Pancreas (tissue), 10 donors: ENCODE measurements around the gene RB1. TPM values are rescaled to one million over a fixed set of nuclear protein-coding genes. Genes with fewer than 3 reads are reported as not detected.
"Not testable (repeated sequence)": the region's sequence is repeated elsewhere in the genome, so short reads cannot be mapped to it uniquely, and the experiment has no call there.

ENCODE experiments used
- ATAC-seq, 4 donors: fragments of 200-7000 bp; cut with Tn5 transposase; one replicate each; pipeline versions ENCODE4 v1.8.0 to v1.9.1; 2020; ENCODE audit warnings: mild to moderate bottlenecking in 4 of 4, moderate library complexity in 4 of 4
- DNase-seq, 6 donors: peaks; one replicate each; pipeline ENCODE4 v3.0.0-alpha.2; 2020
- FAIRE-seq: peaks from 2 replicates; lab custom pipeline; 2012; peaks lifted over from hg19 to GRCh38; lab: Jason Lieb, UNC
- H3K27ac ChIP-seq, 4 donors: fragments of 200-600 bp; sonication (generic); 1 replicate in 3 of 4; 2 replicates in 1 of 4; pipeline versions ENCODE4 v1.5.0 to v1.8.0; 2020
- H3K27me3 ChIP-seq, 4 donors: fragments of 200-600 bp; one replicate each; pipeline ENCODE4 v1.8.0; 2021
- H3K36me3 ChIP-seq, 3 donors: fragments of 200-600 bp; sonication (generic) in 1 of 3; one replicate each; pipeline versions ENCODE4 v1.5.0 to v1.8.0; 2020 to 2021
- H3K4me1 ChIP-seq, 3 donors: fragments of 200-600 bp; one replicate each; pipeline ENCODE4 v1.8.0; 2021
- H3K4me3 ChIP-seq, 4 donors: fragments of 200-600 bp; sonication (generic) in 2 of 4; one replicate each; pipeline versions ENCODE4 v1.5.0 to v1.8.0; 2020 to 2021
- H3K9me3 ChIP-seq, 4 donors: fragments of 200-600 bp; one replicate each; pipeline ENCODE4 v1.8.0; 2021
- WGBS, 2 donors: extraction: QIAGEN DNeasy Blood & Tissue Kit; methylation state at CpG; one replicate each; pipeline ENCODE4 v1.1.7; 2013; 5-methylcytosine and 5-hydroxymethylcytosine counted together
- intact Hi-C, 3 donors: fragments of 100-400 bp; cut with DNase I; formaldehyde crosslinking; loops; one replicate each; pipeline versions ENCODE4 v1.11.1 to v1.14.2; 2022
- polyA plus RNA-seq, 2 donors: library from polyadenylated mRNA; stranded (reverse); fragments of 200-250 nt; gene quantifications; one replicate each; pipeline ENCODE4 v1.2.3, GENCODE V29; 2013
- total RNA-seq, 6 donors: library from RNA; stranded (reverse); fragmentation: NEBNext Ultra II Directional in 4 of 6; extraction: Animal tissue kit (Norgen Biotek cat#: 25700) in 4 of 6; gene quantifications; one replicate each; pipeline versions ENCODE4 v1.2.1 to v1.2.4, GENCODE V29; 2021 to 2023
- TF ChIP-seq, protein P1 (sequence below), 4 donors: fragments of 200-600 bp; sonication (generic) in 3 of 4; IDR thresholded peaks; one replicate each; pipeline versions ENCODE4 v1.5.0 to v1.8.0; 2021; ENCODE audit warnings: antibody characterized with exemption in 4 of 4
- donor health status: healthy with polysubstance abuse.
- donor health status: DM: no; HTN: no; CAD: no; lungs with moderate emphysema.
- donor health status: DM: no; HTN: no; CAD: no.
- donor health status: control.
- donor health status: control.
- donor health status: Bipolar disorder and iron deficiency.
- donor health status: DM: yes; HTN: yes; CAD: no.
- donor health status: DM: no; HTN: no; CAD: no.
- donor health status: DM: no; HTN: no; CAD: no.
- donor health status: DM: yes; HTN: yes; CAD: no.

Gene RB1
- total and polyA plus RNA-seq, 8 donors: 5.0 to 23.0 (median 10.9) TPM

DNA sequence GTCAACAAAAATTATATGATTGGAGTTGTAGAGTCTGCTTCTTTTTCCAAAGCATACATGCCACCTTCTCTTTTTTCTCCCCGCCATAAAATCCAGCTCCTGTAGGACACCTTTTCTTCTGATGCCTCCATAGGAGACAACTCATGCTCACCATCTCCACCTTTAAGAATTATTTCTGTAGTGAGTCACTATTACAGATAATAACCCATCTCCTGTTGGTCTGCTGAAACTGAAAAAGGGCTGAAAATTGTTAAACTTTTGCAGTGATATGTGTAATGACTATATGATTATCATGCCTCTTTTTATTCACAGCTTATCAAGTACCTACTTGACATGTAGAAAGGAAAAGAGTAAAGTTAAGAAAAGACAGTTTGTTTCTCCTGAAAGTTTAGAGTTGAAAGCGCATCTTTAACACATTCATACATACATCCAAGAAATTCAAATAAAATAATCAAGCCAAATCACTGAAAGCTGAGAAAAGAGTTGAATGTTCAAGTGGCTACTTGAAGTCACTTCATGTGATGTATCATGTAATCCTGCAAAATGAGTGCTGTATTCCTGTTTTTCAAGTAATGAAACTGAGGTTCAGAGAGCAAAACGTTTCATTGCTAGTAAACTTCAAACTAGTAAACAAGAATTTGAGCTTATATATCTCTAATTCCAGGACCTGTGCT is 144.9 kb downstream of the RB1 start:
- intact Hi-C loops: no loop called here
- H3K4me3 ChIP-seq: no peak overlapping the region
- FAIRE-seq: no peak
- H3K27ac ChIP-seq: no peak overlapping the region
- ATAC-seq: peak in 1 of 4 donors; percentile 20
- no peaks in the 10 kb centered on the region for H3K4me1 ChIP-seq
- H3K27me3 ChIP-seq: no peaks in the 10 kb centered on the region
- no peaks in the 10 kb centered on the region for H3K36me3 ChIP-seq
- TF ChIP-seq, protein P1, sequence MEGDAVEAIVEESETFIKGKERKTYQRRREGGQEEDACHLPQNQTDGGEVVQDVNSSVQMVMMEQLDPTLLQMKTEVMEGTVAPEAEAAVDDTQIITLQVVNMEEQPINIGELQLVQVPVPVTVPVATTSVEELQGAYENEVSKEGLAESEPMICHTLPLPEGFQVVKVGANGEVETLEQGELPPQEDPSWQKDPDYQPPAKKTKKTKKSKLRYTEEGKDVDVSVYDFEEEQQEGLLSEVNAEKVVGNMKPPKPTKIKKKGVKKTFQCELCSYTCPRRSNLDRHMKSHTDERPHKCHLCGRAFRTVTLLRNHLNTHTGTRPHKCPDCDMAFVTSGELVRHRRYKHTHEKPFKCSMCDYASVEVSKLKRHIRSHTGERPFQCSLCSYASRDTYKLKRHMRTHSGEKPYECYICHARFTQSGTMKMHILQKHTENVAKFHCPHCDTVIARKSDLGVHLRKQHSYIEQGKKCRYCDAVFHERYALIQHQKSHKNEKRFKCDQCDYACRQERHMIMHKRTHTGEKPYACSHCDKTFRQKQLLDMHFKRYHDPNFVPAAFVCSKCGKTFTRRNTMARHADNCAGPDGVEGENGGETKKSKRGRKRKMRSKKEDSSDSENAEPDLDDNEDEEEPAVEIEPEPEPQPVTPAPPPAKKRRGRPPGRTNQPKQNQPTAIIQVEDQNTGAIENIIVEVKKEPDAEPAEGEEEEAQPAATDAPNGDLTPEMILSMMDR (IDR thresholded peaks at IDR 0.05): no peak
- WGBS, 2 donors: 73% methylated on average over 3 of the region's 3 CpGs
- DNase-seq: no peak
- H3K9me3 ChIP-seq: no peaks in the 10 kb centered on the region

DNA sequence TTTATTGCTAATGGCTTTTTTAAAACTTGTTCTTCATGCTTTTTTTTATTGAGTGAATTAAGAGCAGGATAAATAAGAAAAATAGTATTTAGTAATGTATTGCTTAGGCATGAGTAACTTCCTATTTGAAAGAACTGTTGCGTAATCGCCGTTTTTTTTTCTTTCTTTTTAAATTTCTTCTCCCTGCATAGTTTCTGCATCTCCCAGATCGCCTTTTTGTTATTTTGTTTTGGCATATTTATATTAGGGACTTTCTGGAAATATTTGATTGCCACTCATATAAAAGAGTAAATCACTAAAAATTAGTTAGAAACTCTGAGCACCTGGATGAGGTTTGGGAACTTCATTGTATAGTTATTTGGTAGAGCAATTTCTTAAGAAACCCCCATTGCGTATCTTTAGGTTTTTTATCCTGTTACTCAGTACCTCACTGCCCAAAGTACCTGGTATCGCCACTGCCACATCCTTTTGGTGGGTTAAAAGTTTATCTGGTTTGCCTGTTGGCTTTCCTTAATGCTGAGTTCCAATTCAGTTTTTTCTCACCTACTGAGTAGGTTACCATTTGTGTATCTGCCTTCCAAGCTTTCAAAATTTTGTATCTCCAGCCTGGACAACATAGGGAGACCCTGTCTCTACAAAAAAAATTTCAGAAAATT is 145.5 kb downstream of the RB1 start:
- intact Hi-C loops: no loop called here
- TF ChIP-seq, protein P1 (IDR thresholded peaks at IDR 0.05): no peak
- Histone ChIP-seq H3K27ac (no peak overlapping the region), H3K4me3 (no peak overlapping the region), H3K4me1 (no peaks in the 10 kb centered on the region), H3K9me3 (no peaks in the 10 kb centered on the region), H3K36me3 (no peaks in the 10 kb centered on the region), H3K27me3 (no peaks in the 10 kb centered on the region)
- peak in 2 of 4 donors; percentile 35 to 54 for ATAC-seq
- FAIRE-seq: no peak
- DNase-seq: no peak
- 57 to 65% methylated on average over 6 of the region's 6 CpGs for WGBS, 2 donors

DNA sequence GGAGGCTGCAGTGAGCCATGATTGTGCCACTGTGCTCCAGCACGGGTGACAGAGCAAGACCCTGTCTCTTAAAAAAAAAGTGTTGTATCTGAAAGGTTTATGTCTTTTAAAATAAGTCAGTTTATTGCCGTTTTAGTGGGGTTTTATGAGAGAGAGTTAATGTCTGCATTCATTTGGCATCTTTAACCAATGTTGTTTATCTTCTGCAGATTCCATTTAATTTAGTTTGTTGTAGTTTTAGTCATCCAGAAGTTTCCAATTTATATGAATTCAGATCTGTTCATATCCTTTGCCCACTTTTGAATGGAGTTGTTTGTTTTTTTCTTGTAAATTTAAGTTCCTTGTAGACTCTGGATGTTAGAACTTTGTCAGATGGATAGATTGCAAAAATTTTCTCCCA is 146.1 kb downstream of the RB1 start:
- no peak for FAIRE-seq
- 83 to 91% methylated on average over 2 of the region's 2 CpGs for WGBS, 2 donors
- Histone ChIP-seq H3K9me3 (no peaks in the 10 kb centered on the region), H3K4me3 (no peak overlapping the region), H3K4me1 (no peaks in the 10 kb centered on the region), H3K27ac (no peak overlapping the region), H3K36me3 (no peaks in the 10 kb centered on the region), H3K27me3 (no peaks in the 10 kb centered on the region)
- TF ChIP-seq, protein P1 (IDR thresholded peaks at IDR 0.05): no peak
- no peak for DNase-seq
- intact Hi-C loops: no loop called here
- no peak for ATAC-seq

DNA sequence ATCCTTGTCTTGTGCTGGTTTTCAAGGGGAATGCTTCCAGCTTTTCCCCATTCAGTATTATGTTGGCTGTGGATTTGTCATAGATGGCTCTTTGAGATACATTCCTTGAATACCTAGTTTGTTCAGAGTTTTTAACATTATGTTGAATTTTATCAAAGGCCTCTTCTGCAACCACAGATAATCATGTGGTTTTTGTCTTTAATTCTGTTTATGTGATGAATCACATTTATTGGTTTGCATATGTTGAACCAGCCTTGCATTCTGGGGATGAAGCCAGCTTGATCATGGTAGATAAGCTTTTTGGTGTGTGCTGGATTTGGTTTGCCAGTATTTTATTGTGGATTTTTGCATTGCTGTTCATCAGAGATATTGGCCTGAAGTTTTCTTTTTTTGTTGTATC is 147.6 kb downstream of the RB1 start:
- ATAC-seq, intact Hi-C loops, H3K4me1 ChIP-seq, H3K27ac ChIP-seq, FAIRE-seq, DNase-seq, H3K27me3 ChIP-seq, H3K4me3 ChIP-seq, H3K9me3 ChIP-seq, H3K36me3 ChIP-seq: not testable (repeated sequence)

DNA sequence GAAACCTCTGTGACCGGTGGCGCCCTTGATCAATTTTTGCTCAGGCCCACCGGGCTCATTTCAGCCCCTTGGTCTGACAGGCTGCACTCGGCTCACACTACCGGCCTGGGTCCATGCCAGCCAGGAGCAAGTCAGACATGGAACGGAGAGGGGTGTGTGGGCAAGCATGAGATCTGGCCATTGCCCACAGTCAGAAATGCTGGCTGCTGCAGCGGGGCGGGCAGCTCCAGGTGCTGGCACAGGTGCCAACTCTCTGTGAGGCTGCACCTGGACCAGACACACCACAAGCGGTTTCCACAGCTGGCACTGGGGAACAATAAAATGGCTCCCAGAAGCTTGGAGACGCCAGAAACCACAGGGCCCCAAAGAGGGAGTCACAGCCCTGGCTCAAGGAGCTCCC is 153.0 kb downstream of the RB1 start:
- H3K27ac ChIP-seq: no peak overlapping the region
- intact Hi-C loops: no loop called here
- no peaks in the 10 kb centered on the region for H3K4me1 ChIP-seq
- peaks cover 0 to 20% (median 5%) of the 10 kb centered on the region in 3 donors for H3K36me3 ChIP-seq
- no peaks in the 10 kb centered on the region for H3K27me3 ChIP-seq
- H3K4me3 ChIP-seq: no peak overlapping the region
- 97% methylated on average over 10 of the region's 10 CpGs for WGBS, 2 donors
- ATAC-seq (no peak), FAIRE-seq (no peak), DNase-seq (peak in 1 of 6 donors; percentile 12)
- TF ChIP-seq, protein P1 (IDR thresholded peaks at IDR 0.05): no peak
- no peaks in the 10 kb centered on the region for H3K9me3 ChIP-seq
